GM12891 (cell line): ENCODE results near the gene KLRF1.

Experiments used
- PAX5 ChIP-seq: IDR thresholded peaks from 2 replicates; pipeline ENCODE4 v1.6.1; 2011; ENCODE audit warnings: low read length, moderate library complexity, mild to moderate bottlenecking; ENCODE audit not compliant: insufficient read depth, severe bottlenecking
- POLR2A ChIP-seq: IDR thresholded peaks from 2 replicates; pipeline ENCODE4 v1.6.1; 2011; ENCODE audit warnings: low read depth, low read length, control low read depth
- POLR2AphosphoS5 ChIP-seq: IDR thresholded peaks from 2 replicates; pipeline ENCODE4 v1.6.1; 2011; ENCODE audit warnings: low read depth, low read length, control low read depth

GRCh38 chr12:9811621-9812020 is 15.7 kb upstream of the KLRF1 start:
- TF ChIP-seq PAX5 (no peak), POLR2AphosphoS5 (no peak), POLR2A (no peak)
